ENCODE measurements around the gene CIC. TPM values are rescaled to one million over a fixed set of nuclear protein-coding genes. Genes with fewer than 3 reads are reported as not detected.

The CIC gene
- total RNA-seq, 1 donor from 2014 or later: 115 TPM

GRCh38 chr19:42271045-42271419 lies 2.0 kb downstream of the CIC start:
- Mint-ChIP-seq H3K9me3 (ENCODE audit: unreplicated experiment) (no peaks in the 10 kb centered on the region), H3K4me3 (ENCODE audit: unreplicated experiment) (peak overlapping the region; percentile 84), H3K4me1 (ENCODE audit: unreplicated experiment) (peaks cover 44% of the 10 kb centered on the region), H3K27ac (ENCODE audit: unreplicated experiment) (peak overlapping the region; percentile 93), H3K27me3 (ENCODE audit: unreplicated experiment) (no peaks in the 10 kb centered on the region), H3K36me3 (ENCODE audit: unreplicated experiment) (peaks cover 17% of the 10 kb centered on the region)
- no peak for DNase-seq (ENCODE audit: extremely low spot score, unreplicated experiment)
- no peak for TF ChIP-seq CTCF (IDR thresholded peaks at IDR 0.05)

- H3K27ac Mint-ChIP-seq (ENCODE audit: unreplicated experiment): no peak overlapping the region
- peaks cover 18% of the 10 kb centered on the region for H3K36me3 Mint-ChIP-seq (ENCODE audit: unreplicated experiment)
- H3K9me3 Mint-ChIP-seq (ENCODE audit: unreplicated experiment): no peaks in the 10 kb centered on the region
- no peak for DNase-seq (ENCODE audit: extremely low spot score, unreplicated experiment)
- no peak for TF ChIP-seq CTCF (IDR thresholded peaks at IDR 0.05)
- no peak overlapping the region for H3K4me3 Mint-ChIP-seq (ENCODE audit: unreplicated experiment)
- H3K27me3 Mint-ChIP-seq (ENCODE audit: unreplicated experiment): no peaks in the 10 kb centered on the region
- H3K4me1 Mint-ChIP-seq (ENCODE audit: unreplicated experiment): peaks cover 52% of the 10 kb centered on the region
Observed at GRCh38 chr19:42271861-42272534, 2.9 kb downstream of the CIC start.

- no peak for TF ChIP-seq CTCF (IDR thresholded peaks at IDR 0.05)
- no peak for DNase-seq (ENCODE audit: extremely low spot score, unreplicated experiment)
- no peaks in the 10 kb centered on the region for H3K27me3 Mint-ChIP-seq (ENCODE audit: unreplicated experiment)
- H3K4me3 Mint-ChIP-seq (ENCODE audit: unreplicated experiment): no peak overlapping the region
- no peak overlapping the region for H3K27ac Mint-ChIP-seq (ENCODE audit: unreplicated experiment)
- peaks cover 56% of the 10 kb centered on the region for H3K4me1 Mint-ChIP-seq (ENCODE audit: unreplicated experiment)
- H3K36me3 Mint-ChIP-seq (ENCODE audit: unreplicated experiment): peaks cover 18% of the 10 kb centered on the region
- H3K9me3 Mint-ChIP-seq (ENCODE audit: unreplicated experiment): no peaks in the 10 kb centered on the region
Observed at GRCh38 chr19:42272535-42272897, 3.5 kb downstream of the CIC start.

GRCh38 chr19:42272989-42273406 lies 3.9 kb downstream of the CIC start:
- no peak overlapping the region for H3K27ac Mint-ChIP-seq (ENCODE audit: unreplicated experiment)
- no peak for DNase-seq (ENCODE audit: extremely low spot score, unreplicated experiment)
- H3K9me3 Mint-ChIP-seq (ENCODE audit: unreplicated experiment): no peaks in the 10 kb centered on the region
- no peaks in the 10 kb centered on the region for H3K27me3 Mint-ChIP-seq (ENCODE audit: unreplicated experiment)
- TF ChIP-seq CTCF (IDR thresholded peaks at IDR 0.05): no peak
- no peak overlapping the region for H3K4me3 Mint-ChIP-seq (ENCODE audit: unreplicated experiment)
- peaks cover 18% of the 10 kb centered on the region for H3K36me3 Mint-ChIP-seq (ENCODE audit: unreplicated experiment)
- peaks cover 56% of the 10 kb centered on the region for H3K4me1 Mint-ChIP-seq (ENCODE audit: unreplicated experiment)

- TF ChIP-seq CTCF (IDR thresholded peaks at IDR 0.05): no peak
- Mint-ChIP-seq H3K9me3 (ENCODE audit: unreplicated experiment) (no peaks in the 10 kb centered on the region), H3K27me3 (ENCODE audit: unreplicated experiment) (no peaks in the 10 kb centered on the region), H3K4me1 (ENCODE audit: unreplicated experiment) (peaks cover 60% of the 10 kb centered on the region), H3K4me3 (ENCODE audit: unreplicated experiment) (no peak overlapping the region), H3K36me3 (ENCODE audit: unreplicated experiment) (peaks cover 18% of the 10 kb centered on the region), H3K27ac (ENCODE audit: unreplicated experiment) (no peak overlapping the region)
- DNase-seq (ENCODE audit: extremely low spot score, unreplicated experiment): no peak
Observed at GRCh38 chr19:42273407-42274064, 4.5 kb downstream of the CIC start.
